ENCODE measurements around the gene PPARG. TPM values are rescaled to one million over a fixed set of nuclear protein-coding genes. Genes with fewer than 3 reads are reported as not detected.

Gene PPARG
- total and polyA plus RNA-seq, 2 experiments from 2014 or later: 25.1 to 37.9 TPM

- H3K4me2 ChIP-seq: no peak overlapping the region
- H3K9me3 ChIP-seq (ENCODE audit: low read depth): no peaks in the 10 kb centered on the region
- TF ChIP-seq EZH2phosphoT487 (IDR thresholded peaks at IDR 0.05; ENCODE audit: low read depth, severe bottlenecking, unreplicated experiment): no peak
- no peak for TF ChIP-seq CTCF (IDR thresholded peaks at IDR 0.05; ENCODE audit: poor library complexity)
- TF ChIP-seq EZH2 (IDR thresholded peaks at IDR 0.05; ENCODE audit: borderline replicate concordance): no peak
- H3K27ac ChIP-seq: no peak overlapping the region
- no peaks in the 10 kb centered on the region for H3K27me3 ChIP-seq
- no peaks in the 10 kb centered on the region for H3K9me2 ChIP-seq (replicated peaks; ENCODE audit: insufficient read depth)
- no peak for DNase-seq (ENCODE audit: low spot score)
- no peak overlapping the region for H2AFZ ChIP-seq
- 96% methylated on average over 3 of the region's 3 CpGs for WGBS (ENCODE audit: low lambda C conversion rate, missing lambda C conversion rate)
- H4K20me1 ChIP-seq (ENCODE audit: insufficient read depth, poor library complexity, severe bottlenecking): no peaks in the 10 kb centered on the region
- no peaks in the 10 kb centered on the region for H3K79me2 ChIP-seq
- H3K36me3 ChIP-seq (replicated peaks; ENCODE audit: insufficient read depth, low read depth): no peaks in the 10 kb centered on the region
- no peaks in the 10 kb centered on the region for H3K4me1 ChIP-seq (ENCODE audit: insufficient read depth)
- H3K4me3 ChIP-seq: no peak overlapping the region
Measured at GRCh38 chr3:12357456-12357855, 68.6 kb downstream of the PPARG start.

GRCh38 chr3:12363397-12364195 lies 74.7 kb downstream of the PPARG start:
- H3K27ac ChIP-seq: no peak overlapping the region
- no peaks in the 10 kb centered on the region for H3K9me2 ChIP-seq (replicated peaks; ENCODE audit: insufficient read depth)
- H3K79me2 ChIP-seq: peaks cover 2% of the 10 kb centered on the region
- H4K20me1 ChIP-seq (ENCODE audit: insufficient read depth, poor library complexity, severe bottlenecking): no peaks in the 10 kb centered on the region
- no peaks in the 10 kb centered on the region for H3K27me3 ChIP-seq
- no peak overlapping the region for H2AFZ ChIP-seq
- WGBS (ENCODE audit: low lambda C conversion rate, missing lambda C conversion rate): 76% methylated on average over 6 of the region's 6 CpGs
- H3K4me1 ChIP-seq (ENCODE audit: insufficient read depth): no peaks in the 10 kb centered on the region
- H3K36me3 ChIP-seq (replicated peaks; ENCODE audit: insufficient read depth, low read depth): no peaks in the 10 kb centered on the region
- H3K4me2 ChIP-seq: no peak overlapping the region
- no peak for DNase-seq (ENCODE audit: low spot score)
- H3K9me3 ChIP-seq (ENCODE audit: low read depth): no peaks in the 10 kb centered on the region
- H3K4me3 ChIP-seq: no peak overlapping the region
- TF ChIP-seq EZH2phosphoT487 (IDR thresholded peaks at IDR 0.05; ENCODE audit: low read depth, severe bottlenecking, unreplicated experiment): no peak
- TF ChIP-seq CTCF (IDR thresholded peaks at IDR 0.05; ENCODE audit: poor library complexity): no peak
- no peak for TF ChIP-seq EZH2 (IDR thresholded peaks at IDR 0.05; ENCODE audit: borderline replicate concordance)

- Histone ChIP-seq H3K4me2 (no peak overlapping the region), H3K27me3 (no peaks in the 10 kb centered on the region), H3K4me1 (ENCODE audit: insufficient read depth) (peaks cover 17% of the 10 kb centered on the region), H3K27ac (no peak overlapping the region), H3K36me3 (replicated peaks; ENCODE audit: insufficient read depth, low read depth) (no peaks in the 10 kb centered on the region), H3K9me3 (ENCODE audit: low read depth) (no peaks in the 10 kb centered on the region), H3K4me3 (no peak overlapping the region), H2AFZ (no peak overlapping the region), H3K79me2 (peaks cover 12% of the 10 kb centered on the region), H3K9me2 (replicated peaks; ENCODE audit: insufficient read depth) (no peaks in the 10 kb centered on the region), H4K20me1 (ENCODE audit: insufficient read depth, poor library complexity, severe bottlenecking) (no peaks in the 10 kb centered on the region)
- no peak for DNase-seq (ENCODE audit: low spot score)
- TF ChIP-seq EZH2 (IDR thresholded peaks at IDR 0.05; ENCODE audit: borderline replicate concordance) (no peak), CTCF (IDR thresholded peaks at IDR 0.05; ENCODE audit: poor library complexity) (no peak), EZH2phosphoT487 (IDR thresholded peaks at IDR 0.05; ENCODE audit: low read depth, severe bottlenecking, unreplicated experiment) (no peak)
- WGBS (ENCODE audit: low lambda C conversion rate, missing lambda C conversion rate): 93% methylated on average over 3 of the region's 3 CpGs
Measured at GRCh38 chr3:12367346-12367745, 78.5 kb downstream of the PPARG start.

All from hepatocyte (in vitro differentiated cells).